ENCODE data around the gene BBS9.
A peak's percentile ranks its signal among the peaks of the same experiment; 100 is the strongest.

Gene BBS9

DNA sequence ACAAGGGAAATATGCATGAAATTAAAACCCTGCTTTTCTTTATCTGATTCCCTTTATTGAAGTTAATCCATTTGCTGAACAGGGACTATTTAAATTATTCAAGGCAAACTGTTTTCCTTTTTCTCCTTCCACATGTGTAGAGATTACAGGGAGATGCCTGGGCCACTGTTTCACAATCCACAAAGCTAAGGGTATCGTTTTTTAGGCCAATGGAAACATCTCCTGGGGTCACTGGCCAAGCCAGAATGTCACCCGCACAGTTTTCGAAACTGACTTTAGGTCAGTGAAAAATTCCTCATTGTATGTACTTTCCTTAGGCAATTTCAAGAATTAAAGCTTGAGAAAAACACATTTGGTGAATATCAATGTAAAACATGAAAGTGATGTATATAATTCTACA is 516.8 kb downstream of the BBS9 start:
- Histone ChIP-seq H3K9ac (ENCODE audit: low read depth, low read length, poor library complexity, severe bottlenecking) (no peak overlapping the region), H4K20me1 (ENCODE audit: insufficient read depth, low read length, poor library complexity, severe bottlenecking) (no peaks in the 10 kb centered on the region), H3K27me3 (ENCODE audit: insufficient read depth, low read length, poor library complexity, severe bottlenecking) (no peaks in the 10 kb centered on the region), H3F3A (ENCODE audit: low read depth) (no peaks in the 10 kb centered on the region), H3K9me3 (ENCODE audit: insufficient read depth, low read depth, low read length) (no peaks in the 10 kb centered on the region), H3K79me2 (ENCODE audit: insufficient read depth, low read length) (no peaks in the 10 kb centered on the region), H3K4me1 (ENCODE audit: insufficient read depth, low read length, poor library complexity, severe bottlenecking) (peaks cover 14% of the 10 kb centered on the region), H2AFZ (ENCODE audit: low read length) (no peak overlapping the region), H3K4me3 (ENCODE audit: low read length, poor library complexity, severe bottlenecking) (no peak overlapping the region), H3K36me3 (ENCODE audit: insufficient read depth, low read length) (no peaks in the 10 kb centered on the region), H3K9me2 (replicated peaks; ENCODE audit: low read depth, low read length) (no peaks in the 10 kb centered on the region), H3K4me2 (ENCODE audit: low read depth, low read length, poor library complexity, severe bottlenecking) (no peak overlapping the region)
- no peak for TF ChIP-seq EZH2phosphoT487 (IDR thresholded peaks at IDR 0.05; ENCODE audit: borderline replicate concordance)
- no peak for TF ChIP-seq CTCF (conservative IDR thresholded peaks at IDR 0.05; ENCODE audit: low read length)

DNA sequence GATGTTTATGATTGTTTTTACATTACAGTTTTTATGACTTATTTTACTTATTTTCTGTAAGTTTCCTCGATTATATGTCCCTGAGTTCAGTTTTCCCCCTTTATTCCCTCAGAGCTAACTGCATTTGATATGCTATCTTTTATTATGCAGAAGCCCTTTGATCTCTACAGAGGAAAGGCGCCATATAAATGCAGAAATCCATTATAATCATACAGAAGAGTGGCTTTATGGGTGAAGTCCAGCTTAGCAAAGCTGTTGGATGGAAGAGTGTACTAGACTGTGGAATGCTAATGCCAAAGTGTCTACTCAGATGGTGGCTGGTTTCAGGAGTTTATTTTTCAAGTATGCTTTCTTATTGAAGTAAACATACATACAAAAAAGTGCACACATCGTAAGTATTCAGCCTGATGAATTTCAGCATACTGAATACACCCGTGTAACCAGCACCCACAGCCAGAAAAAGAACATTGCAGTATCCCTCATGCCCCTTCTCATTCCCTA is 517.6 kb downstream of the BBS9 start:
- peaks cover 19% of the 10 kb centered on the region for H3K4me1 ChIP-seq (ENCODE audit: insufficient read depth, low read length, poor library complexity, severe bottlenecking)
- no peaks in the 10 kb centered on the region for H3K9me2 ChIP-seq (replicated peaks; ENCODE audit: low read depth, low read length)
- no peaks in the 10 kb centered on the region for H3F3A ChIP-seq (ENCODE audit: low read depth)
- no peak overlapping the region for H3K4me2 ChIP-seq (ENCODE audit: low read depth, low read length, poor library complexity, severe bottlenecking)
- H2AFZ ChIP-seq (ENCODE audit: low read length) = no peak overlapping the region
- H3K27me3 ChIP-seq (ENCODE audit: insufficient read depth, low read length, poor library complexity, severe bottlenecking) = no peaks in the 10 kb centered on the region
- TF ChIP-seq CTCF (conservative IDR thresholded peaks at IDR 0.05; ENCODE audit: low read length) = no peak
- TF ChIP-seq EZH2phosphoT487 (IDR thresholded peaks at IDR 0.05; ENCODE audit: borderline replicate concordance) = no peak
- H3K79me2 ChIP-seq (ENCODE audit: insufficient read depth, low read length) = no peaks in the 10 kb centered on the region
- H3K9me3 ChIP-seq (ENCODE audit: insufficient read depth, low read depth, low read length) = no peaks in the 10 kb centered on the region
- H3K36me3 ChIP-seq (ENCODE audit: insufficient read depth, low read length) = no peaks in the 10 kb centered on the region
- no peak overlapping the region for H3K9ac ChIP-seq (ENCODE audit: low read depth, low read length, poor library complexity, severe bottlenecking)
- H4K20me1 ChIP-seq (ENCODE audit: insufficient read depth, low read length, poor library complexity, severe bottlenecking) = no peaks in the 10 kb centered on the region
- H3K4me3 ChIP-seq (ENCODE audit: low read length, poor library complexity, severe bottlenecking) = no peak overlapping the region

- Histone ChIP-seq H3K4me3 (ENCODE audit: low read length, poor library complexity, severe bottlenecking) (peak overlapping the region; percentile 4), H3K9me2 (replicated peaks; ENCODE audit: low read depth, low read length) (no peaks in the 10 kb centered on the region), H4K20me1 (ENCODE audit: insufficient read depth, low read length, poor library complexity, severe bottlenecking) (no peaks in the 10 kb centered on the region), H3K36me3 (ENCODE audit: insufficient read depth, low read length) (no peaks in the 10 kb centered on the region), H3F3A (ENCODE audit: low read depth) (no peaks in the 10 kb centered on the region), H3K79me2 (ENCODE audit: insufficient read depth, low read length) (no peaks in the 10 kb centered on the region), H3K27me3 (ENCODE audit: insufficient read depth, low read length, poor library complexity, severe bottlenecking) (no peaks in the 10 kb centered on the region), H3K9ac (ENCODE audit: low read depth, low read length, poor library complexity, severe bottlenecking) (no peak overlapping the region), H3K4me1 (ENCODE audit: insufficient read depth, low read length, poor library complexity, severe bottlenecking) (peaks cover 20% of the 10 kb centered on the region), H3K9me3 (ENCODE audit: insufficient read depth, low read depth, low read length) (no peaks in the 10 kb centered on the region), H2AFZ (ENCODE audit: low read length) (peak overlapping the region; percentile 44), H3K4me2 (ENCODE audit: low read depth, low read length, poor library complexity, severe bottlenecking) (peak overlapping the region; percentile 18)
- TF ChIP-seq CTCF (conservative IDR thresholded peaks at IDR 0.05; ENCODE audit: low read length) = no peak
- no peak for TF ChIP-seq EZH2phosphoT487 (IDR thresholded peaks at IDR 0.05; ENCODE audit: borderline replicate concordance)
These were observed 520.4 kb downstream of the BBS9 start for GRCh38 chr7:33649476-33650441.

Measured in Loucy (cell line).